Fibroblast of lung (primary cell): ENCODE results near the gene HSPA9.

Experiments used
- EZH2 ChIP-seq: IDR thresholded peaks from 2 replicates; pipeline ENCODE4 v1.5.1; 2012; ENCODE audit warnings: low read length, control low read depth, mild to moderate bottlenecking; ENCODE audit errors: missing control alignments
- TF ChIP-seq, protein P1 (sequence below), 2 donors: IDR thresholded peaks in 1 of 2; conservative IDR thresholded peaks in 1 of 2; 1 replicate in 1 of 2; 2 replicates in 1 of 2; pipeline ENCODE4 v1.5.1; 2011 to 2012; ENCODE audit warnings: low read length in 2 of 2, control low read depth in 1 of 2, inconsistent platforms in 1 of 2, low read depth in 1 of 2, mild to moderate bottlenecking in 1 of 2

DNA sequence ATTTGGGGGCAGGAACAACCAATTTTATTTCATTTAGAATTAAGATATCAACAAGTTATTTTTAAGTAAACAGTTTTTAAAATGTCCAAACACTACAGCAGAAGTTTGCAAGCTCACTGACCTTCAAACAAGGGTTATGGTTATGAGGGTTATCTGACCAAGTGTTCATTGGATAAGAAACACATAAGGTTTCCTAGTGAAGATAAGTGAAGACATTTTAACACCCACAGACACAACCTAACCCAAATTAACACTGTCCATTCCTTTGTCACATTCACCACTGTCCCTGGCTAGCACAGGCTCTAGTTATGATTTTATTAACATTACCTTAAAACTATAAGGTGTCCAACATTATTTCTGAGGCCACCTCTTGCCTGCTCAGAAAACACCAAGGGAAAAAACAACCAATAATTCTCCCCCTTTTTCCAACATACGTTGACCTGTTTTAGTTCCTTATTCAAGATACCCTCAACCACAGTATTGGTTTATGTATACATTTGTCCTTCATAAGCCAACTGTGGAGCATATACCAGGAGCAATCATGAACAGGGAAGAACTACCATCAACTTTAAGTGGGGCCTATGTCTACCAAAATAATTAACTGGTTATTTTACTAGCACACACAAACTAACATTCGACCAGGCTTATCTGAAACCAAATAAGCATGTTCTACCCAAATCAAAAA, 36.1 kb downstream of the HSPA9 start:
- TF ChIP-seq, protein P1, sequence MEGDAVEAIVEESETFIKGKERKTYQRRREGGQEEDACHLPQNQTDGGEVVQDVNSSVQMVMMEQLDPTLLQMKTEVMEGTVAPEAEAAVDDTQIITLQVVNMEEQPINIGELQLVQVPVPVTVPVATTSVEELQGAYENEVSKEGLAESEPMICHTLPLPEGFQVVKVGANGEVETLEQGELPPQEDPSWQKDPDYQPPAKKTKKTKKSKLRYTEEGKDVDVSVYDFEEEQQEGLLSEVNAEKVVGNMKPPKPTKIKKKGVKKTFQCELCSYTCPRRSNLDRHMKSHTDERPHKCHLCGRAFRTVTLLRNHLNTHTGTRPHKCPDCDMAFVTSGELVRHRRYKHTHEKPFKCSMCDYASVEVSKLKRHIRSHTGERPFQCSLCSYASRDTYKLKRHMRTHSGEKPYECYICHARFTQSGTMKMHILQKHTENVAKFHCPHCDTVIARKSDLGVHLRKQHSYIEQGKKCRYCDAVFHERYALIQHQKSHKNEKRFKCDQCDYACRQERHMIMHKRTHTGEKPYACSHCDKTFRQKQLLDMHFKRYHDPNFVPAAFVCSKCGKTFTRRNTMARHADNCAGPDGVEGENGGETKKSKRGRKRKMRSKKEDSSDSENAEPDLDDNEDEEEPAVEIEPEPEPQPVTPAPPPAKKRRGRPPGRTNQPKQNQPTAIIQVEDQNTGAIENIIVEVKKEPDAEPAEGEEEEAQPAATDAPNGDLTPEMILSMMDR (conservative IDR thresholded peaks at IDR 0.05 in 1 of 2, IDR thresholded peaks at IDR 0.05 in 1 of 2; ENCODE audit: low read depth in 1 of 2, low read length in 2 of 2) = no peak
- no peak for TF ChIP-seq EZH2
